Astrocyte of the spinal cord (primary cell): ENCODE measurements around the gene FUZ.
A peak's percentile ranks its signal among the peaks of the same experiment; 100 is the strongest.

Experiments
- DNase-seq: peaks from one replicate; pipeline ENCODE4 v3.0.0; 2011; ENCODE audit warnings: low read depth, low spot score
- H3K4me3 ChIP-seq: 2 replicates; pipeline ENCODE4 v1.5.1; 2011; ENCODE audit warnings: low read depth, mild to moderate bottlenecking, low read length, moderate library complexity
- CTCF ChIP-seq: IDR thresholded peaks from 2 replicates; pipeline ENCODE4 v1.5.1; 2012; ENCODE audit warnings: low read depth, mild to moderate bottlenecking, low read length, inconsistent platforms
- in situ Hi-C: cut with HindIII; loops from 2 replicates; pipeline ENCODE4 v1.10.0; 2017; ENCODE audit warnings: low sequenced_read_pairs

The FUZ gene

GRCh38 chr19:49855277-49855675, 42.2 kb upstream of the FUZ start:
- in situ Hi-C loops, result no loop called here
- no peak overlapping the region for H3K4me3 ChIP-seq
- DNase-seq, result no peak
- TF ChIP-seq CTCF, result no peak

GRCh38 chr19:49854378-49855263, 41.5 kb upstream of the FUZ start:
- in situ Hi-C loops, result no loop called here
- TF ChIP-seq CTCF, result no peak
- no peak for DNase-seq
- H3K4me3 ChIP-seq, result no peak overlapping the region

GRCh38 chr19:49853852-49854377, 40.8 kb upstream of the FUZ start:
- no peak for TF ChIP-seq CTCF
- H3K4me3 ChIP-seq, result no peak overlapping the region
- in situ Hi-C loops, result no loop called here
- no peak for DNase-seq

GRCh38 chr19:49852631-49853126, 39.6 kb upstream of the FUZ start:
- TF ChIP-seq CTCF, result no peak
- in situ Hi-C loops, result no loop called here
- DNase-seq, result no peak
- H3K4me3 ChIP-seq, result peak overlapping the region; percentile 88

- DNase-seq, result no peak
- TF ChIP-seq CTCF, result no peak
- peak overlapping the region; percentile 88 for H3K4me3 ChIP-seq
- in situ Hi-C loops, result no loop called here
These were observed 38.6 kb upstream of the FUZ start for GRCh38 chr19:49851456-49852259.

- TF ChIP-seq CTCF, result no peak
- peak; percentile 91 for DNase-seq
- in situ Hi-C loops, result no loop called here
- H3K4me3 ChIP-seq, result peak within 1 kb of the TSS; percentile 88
These were observed 37.6 kb upstream of the FUZ start, which contains the start of gene PTOV1 for GRCh38 chr19:49850487-49851342. Gene PTOV1 (plus strand): TSS chr19:49851159.
